ENCODE results near the gene NSF.
"Not testable (repeated sequence)": the region's sequence is repeated elsewhere in the genome, so short reads cannot be mapped to it uniquely, and the experiment has no call there.

- not testable (repeated sequence) for TF ChIP-seq CTCF (IDR thresholded peaks at IDR 0.05); ZFX (IDR thresholded peaks at IDR 0.05; ENCODE audit: borderline replicate concordance)
Measured at GRCh38 chr17:46580082-46580481, 10.4 kb upstream of the NSF start.
